ENCODE measurements around the gene HAPLN3. TPM values are rescaled to one million over a fixed set of nuclear protein-coding genes. Genes with fewer than 3 reads are reported as not detected.
A peak's percentile ranks its signal among the peaks of the same experiment; 100 is the strongest.

Gene HAPLN3
- total and polyA plus RNA-seq, 2 donors (not counting 1 experiment from before 2014, with no cell fraction given), result 7.5 to 16.3 TPM

DNA sequence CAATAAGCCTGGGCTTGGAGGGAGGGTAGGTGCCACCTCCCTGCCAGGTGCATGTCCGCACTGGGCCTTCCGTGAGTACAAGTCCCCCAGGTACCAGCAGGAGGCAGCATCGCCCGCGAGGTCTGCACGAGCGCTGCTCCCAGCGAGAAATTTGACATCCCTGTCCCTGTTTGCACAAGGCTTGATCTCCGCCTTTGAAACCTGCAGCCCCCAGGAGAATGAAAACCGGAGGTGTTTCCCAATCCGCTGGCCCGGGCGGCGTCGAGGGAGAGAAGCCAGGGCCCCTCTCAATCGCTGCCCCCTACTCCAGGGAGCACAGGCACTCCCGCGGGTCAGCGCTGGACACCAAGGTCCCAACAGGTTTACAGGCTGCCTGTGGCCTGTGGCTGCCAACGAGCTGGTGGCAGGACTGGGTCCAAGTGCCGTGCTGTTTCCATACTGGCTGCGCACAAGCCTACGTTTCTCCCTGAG lies 961 bp downstream of the HAPLN3 start:
- Mint-ChIP-seq H3K4me1 (peaks cover 14% of the 10 kb centered on the region), H3K9me3 (ENCODE audit: insufficient read depth) (no peaks in the 10 kb centered on the region), H3K27ac (no peak overlapping the region), H3K27me3 (peaks cover 8% of the 10 kb centered on the region), H3K4me3 (peak overlapping the region; percentile 88)
- Histone ChIP-seq H3K9ac (ENCODE audit: low read length) (peak overlapping the region; percentile 80), H3K4me2 (replicated peaks; ENCODE audit: low read depth, low read length, poor library complexity, severe bottlenecking) (peak overlapping the region; percentile 97), H3K79me2 (ENCODE audit: control insufficient read depth, insufficient read depth, low read length) (no peaks in the 10 kb centered on the region), H3K4me3 (ENCODE audit: control extremely low read depth in 1 of 5, extremely low read depth in 1 of 5, insufficient read depth in 1 of 5, low read depth in 2 of 5, low read length in 4 of 5) (peak overlapping the region; percentile 11 to 76 (median 60)), H3K4me1 (ENCODE audit: control insufficient read depth in 2 of 2, insufficient read depth in 2 of 2, low read length in 2 of 2) (peaks cover 12 to 22% of the 10 kb centered on the region in 2 donors), H3K36me3 (replicated peaks in 1 of 2; ENCODE audit: control extremely low read depth in 1 of 2, control insufficient read depth in 1 of 2, extremely low read depth in 1 of 2, insufficient read depth in 2 of 2, low read length in 1 of 2) (no peaks in the 10 kb centered on the region), H3K27ac (ENCODE audit: low read length in 2 of 2) (no peak overlapping the region), H3K9me3 (ENCODE audit: control extremely low read depth in 1 of 3, control insufficient read depth in 2 of 3, insufficient read depth in 1 of 3, low read length in 2 of 3) (no peaks in the 10 kb centered on the region), H4K20me1 (ENCODE audit: control insufficient read depth, insufficient read depth, low read length, poor library complexity, severe bottlenecking) (no peaks in the 10 kb centered on the region), H3K27me3 (replicated peaks in 1 of 4; ENCODE audit: control extremely low read depth in 1 of 4, control insufficient read depth in 3 of 4, insufficient read depth in 4 of 4, low read length in 3 of 4) (peaks cover 0 to 15% (median 0%) of the 10 kb centered on the region in 4 experiments), H2AFZ (ENCODE audit: insufficient read depth, low read depth, low read length, poor library complexity, severe bottlenecking) (peak overlapping the region; percentile 89)
- TF ChIP-seq, protein P1, sequence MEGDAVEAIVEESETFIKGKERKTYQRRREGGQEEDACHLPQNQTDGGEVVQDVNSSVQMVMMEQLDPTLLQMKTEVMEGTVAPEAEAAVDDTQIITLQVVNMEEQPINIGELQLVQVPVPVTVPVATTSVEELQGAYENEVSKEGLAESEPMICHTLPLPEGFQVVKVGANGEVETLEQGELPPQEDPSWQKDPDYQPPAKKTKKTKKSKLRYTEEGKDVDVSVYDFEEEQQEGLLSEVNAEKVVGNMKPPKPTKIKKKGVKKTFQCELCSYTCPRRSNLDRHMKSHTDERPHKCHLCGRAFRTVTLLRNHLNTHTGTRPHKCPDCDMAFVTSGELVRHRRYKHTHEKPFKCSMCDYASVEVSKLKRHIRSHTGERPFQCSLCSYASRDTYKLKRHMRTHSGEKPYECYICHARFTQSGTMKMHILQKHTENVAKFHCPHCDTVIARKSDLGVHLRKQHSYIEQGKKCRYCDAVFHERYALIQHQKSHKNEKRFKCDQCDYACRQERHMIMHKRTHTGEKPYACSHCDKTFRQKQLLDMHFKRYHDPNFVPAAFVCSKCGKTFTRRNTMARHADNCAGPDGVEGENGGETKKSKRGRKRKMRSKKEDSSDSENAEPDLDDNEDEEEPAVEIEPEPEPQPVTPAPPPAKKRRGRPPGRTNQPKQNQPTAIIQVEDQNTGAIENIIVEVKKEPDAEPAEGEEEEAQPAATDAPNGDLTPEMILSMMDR (IDR thresholded peaks at IDR 0.05), result peak; percentile 83
- no peak for TF ChIP-seq EZH2 (IDR thresholded peaks at IDR 0.05; ENCODE audit: borderline replicate concordance, insufficient read depth, low read depth, low read length, poor library complexity, severe bottlenecking)
- ChIA-PET POLR2A (no interaction called here), CTCF (interaction anchor here (7.7 kb wide), 1 partner anchor 10 kb away, joined by 44 read pairs; no protein-coding TSS in a partner anchor)
- intact Hi-C loops (cut with micrococcal nuclease), result loop anchor here (2.0 kb wide), 2 partner anchors 234 to 282 kb away; no protein-coding TSS in a partner anchor
- DNase-seq (peak; percentile 76), ATAC-seq (ENCODE audit: low read depth) (peak; percentile 59)
- 3% methylated on average over 23 of the region's 23 CpGs for WGBS (ENCODE audit: insufficient coverage)

DNA sequence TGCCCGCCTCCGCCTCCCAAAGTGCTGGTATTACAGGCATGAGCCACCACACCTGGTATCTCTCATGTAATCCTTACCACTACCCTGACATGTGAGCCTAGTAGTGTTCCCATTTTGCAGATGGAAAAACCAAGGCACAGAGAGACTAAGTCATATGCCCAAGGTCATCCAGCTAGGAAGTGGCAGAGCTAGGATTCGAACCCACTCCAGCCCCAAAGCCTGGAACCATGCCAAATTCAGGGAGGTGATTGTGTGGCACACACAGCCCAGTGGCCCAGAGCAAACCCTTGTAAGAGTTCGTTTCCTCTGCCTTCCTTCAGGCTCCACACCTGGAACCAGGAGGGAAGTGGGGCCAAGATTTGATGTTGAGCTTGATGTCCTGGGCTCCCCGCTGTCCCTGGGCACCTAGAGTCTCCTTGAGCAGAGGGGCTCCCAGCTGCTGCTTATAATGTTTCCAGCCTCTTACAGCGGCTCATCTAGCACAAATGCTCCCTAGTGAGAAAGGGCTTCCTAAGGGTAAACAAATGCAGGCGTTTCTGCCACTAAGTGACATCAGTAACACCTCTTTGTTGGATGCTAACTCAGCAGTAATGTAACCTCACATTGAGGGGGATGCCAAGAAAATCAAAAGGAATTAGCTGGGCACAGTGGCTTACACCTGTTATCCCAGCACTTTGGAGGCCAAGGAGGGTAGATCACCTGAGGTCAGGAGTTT lies 3.6 kb downstream of the HAPLN3 start:
- no peaks in the 10 kb centered on the region for H3K9me3 Mint-ChIP-seq (ENCODE audit: insufficient read depth)
- 95% methylated on average over 6 of the region's 7 CpGs for WGBS (ENCODE audit: insufficient coverage)
- H4K20me1 ChIP-seq (ENCODE audit: control insufficient read depth, insufficient read depth, low read length, poor library complexity, severe bottlenecking), result no peaks in the 10 kb centered on the region
- H3K4me3 Mint-ChIP-seq, result no peak overlapping the region
- no peak overlapping the region for H2AFZ ChIP-seq (ENCODE audit: insufficient read depth, low read depth, low read length, poor library complexity, severe bottlenecking)
- ATAC-seq (ENCODE audit: low read depth) (no peak), DNase-seq (no peak)
- ChIA-PET CTCF (interaction anchor here (2.0 to 7.7 kb wide), 2 partner anchors 12 to 267 kb away, joined by 5 to 44 read pairs; no protein-coding TSS in a partner anchor), POLR2A (no interaction called here)
- H3K4me1 ChIP-seq (ENCODE audit: control insufficient read depth in 2 of 2, insufficient read depth in 2 of 2, low read length in 2 of 2), result peaks cover 12 to 19% of the 10 kb centered on the region in 2 donors
- no peak overlapping the region for H3K27ac Mint-ChIP-seq
- no peak overlapping the region for H3K4me2 ChIP-seq (replicated peaks; ENCODE audit: low read depth, low read length, poor library complexity, severe bottlenecking)
- intact Hi-C loops (cut with micrococcal nuclease), result no loop called here
- H3K27ac ChIP-seq (ENCODE audit: low read length in 2 of 2), result no peak overlapping the region
- H3K9ac ChIP-seq (ENCODE audit: low read length), result no peak overlapping the region
- H3K36me3 ChIP-seq (replicated peaks in 1 of 2; ENCODE audit: control extremely low read depth in 1 of 2, control insufficient read depth in 1 of 2, extremely low read depth in 1 of 2, insufficient read depth in 2 of 2, low read length in 1 of 2), result no peaks in the 10 kb centered on the region
- peaks cover 12% of the 10 kb centered on the region for H3K4me1 Mint-ChIP-seq
- H3K79me2 ChIP-seq (ENCODE audit: control insufficient read depth, insufficient read depth, low read length), result no peaks in the 10 kb centered on the region
- H3K9me3 ChIP-seq (ENCODE audit: control extremely low read depth in 1 of 3, control insufficient read depth in 2 of 3, insufficient read depth in 1 of 3, low read length in 2 of 3), result no peaks in the 10 kb centered on the region
- H3K27me3 Mint-ChIP-seq, result peaks cover 8% of the 10 kb centered on the region
- no peak overlapping the region for H3K4me3 ChIP-seq (ENCODE audit: control extremely low read depth in 1 of 5, extremely low read depth in 1 of 5, insufficient read depth in 1 of 5, low read depth in 2 of 5, low read length in 4 of 5)
- TF ChIP-seq EZH2 (IDR thresholded peaks at IDR 0.05; ENCODE audit: borderline replicate concordance, insufficient read depth, low read depth, low read length, poor library complexity, severe bottlenecking), result no peak
- TF ChIP-seq, protein P1 (IDR thresholded peaks at IDR 0.05), result no peak
- H3K27me3 ChIP-seq (replicated peaks in 1 of 4; ENCODE audit: control extremely low read depth in 1 of 4, control insufficient read depth in 3 of 4, insufficient read depth in 4 of 4, low read length in 3 of 4), result peaks cover 0 to 13% (median 0%) of the 10 kb centered on the region in 4 experiments

Data from B cell (primary cell).